ENCODE data around the gene GGNBP2.

DNA sequence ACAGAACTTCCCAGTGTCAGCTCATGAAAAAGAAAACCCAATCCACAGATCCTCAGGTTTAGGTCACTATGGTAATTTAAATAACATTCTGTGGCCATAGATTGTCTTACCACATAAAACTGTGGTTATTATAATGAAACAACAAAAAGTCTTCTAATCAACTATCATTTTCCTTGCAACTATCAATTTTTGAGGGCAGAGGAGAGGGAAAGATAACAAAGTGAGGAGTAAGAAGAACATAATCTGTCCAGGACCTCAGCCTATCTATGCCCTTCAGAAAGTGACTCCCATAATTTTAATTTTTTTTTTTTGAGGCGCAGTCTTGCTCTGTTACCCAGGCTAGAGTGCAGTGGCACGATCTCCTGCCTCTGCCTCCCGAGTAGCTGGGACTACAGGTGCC is 4.0 kb upstream of the GGNBP2 start:
- TF ChIP-seq, protein P1, sequence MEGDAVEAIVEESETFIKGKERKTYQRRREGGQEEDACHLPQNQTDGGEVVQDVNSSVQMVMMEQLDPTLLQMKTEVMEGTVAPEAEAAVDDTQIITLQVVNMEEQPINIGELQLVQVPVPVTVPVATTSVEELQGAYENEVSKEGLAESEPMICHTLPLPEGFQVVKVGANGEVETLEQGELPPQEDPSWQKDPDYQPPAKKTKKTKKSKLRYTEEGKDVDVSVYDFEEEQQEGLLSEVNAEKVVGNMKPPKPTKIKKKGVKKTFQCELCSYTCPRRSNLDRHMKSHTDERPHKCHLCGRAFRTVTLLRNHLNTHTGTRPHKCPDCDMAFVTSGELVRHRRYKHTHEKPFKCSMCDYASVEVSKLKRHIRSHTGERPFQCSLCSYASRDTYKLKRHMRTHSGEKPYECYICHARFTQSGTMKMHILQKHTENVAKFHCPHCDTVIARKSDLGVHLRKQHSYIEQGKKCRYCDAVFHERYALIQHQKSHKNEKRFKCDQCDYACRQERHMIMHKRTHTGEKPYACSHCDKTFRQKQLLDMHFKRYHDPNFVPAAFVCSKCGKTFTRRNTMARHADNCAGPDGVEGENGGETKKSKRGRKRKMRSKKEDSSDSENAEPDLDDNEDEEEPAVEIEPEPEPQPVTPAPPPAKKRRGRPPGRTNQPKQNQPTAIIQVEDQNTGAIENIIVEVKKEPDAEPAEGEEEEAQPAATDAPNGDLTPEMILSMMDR (IDR thresholded peaks at IDR 0.05): no peak
- no peak for TF ChIP-seq POLR2A (IDR thresholded peaks at IDR 0.05)
